Measurements from ENCODE around the gene KRTAP4-5. TPM values are rescaled to one million over a fixed set of nuclear protein-coding genes. Genes with fewer than 3 reads are reported as not detected.

The KRTAP4-5 gene
- total RNA-seq, result not detected in 2 replicates

GRCh38 chr17:41149652-41149985 is at the start of gene KRTAP4-5:
Gene KRTAP4-5 (minus strand): TSS chr17:41149825. CDS start chr17:41149767, 58 bp downstream.

DNA sequence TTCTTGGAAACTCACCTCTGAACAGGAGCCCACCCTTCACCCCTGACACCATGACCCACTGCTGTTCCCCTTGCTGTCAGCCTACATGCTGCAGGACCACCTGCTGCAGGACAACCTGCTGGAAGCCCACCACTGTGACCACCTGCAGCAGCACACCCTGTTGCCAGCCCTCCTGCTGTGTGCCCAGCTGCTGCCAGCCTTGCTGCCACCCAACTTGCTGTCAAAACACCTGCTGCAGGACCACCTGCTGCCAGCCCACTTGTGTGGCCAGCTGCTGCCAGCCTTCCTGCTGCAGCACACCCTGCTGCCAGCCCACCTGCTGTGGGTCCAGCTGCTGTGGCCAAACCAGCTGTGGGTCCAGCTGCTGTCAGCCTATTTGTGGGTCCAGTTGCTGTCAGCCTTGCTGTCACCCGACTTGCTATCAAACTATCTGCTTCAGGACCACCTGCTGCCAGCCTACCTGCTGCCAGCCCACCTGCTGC is 40.3 kb upstream of the KRTAP4-5 start, which contains the start of gene KRTAP9-1:
Gene KRTAP9-1 (plus strand): TSS at position 51 of the 482 bp plus-strand sequence. CDS start 0 bp downstream, at position 51.

GRCh38 chr17:41184480-41184961 is 34.9 kb upstream of the KRTAP4-5 start, which contains the start of gene KRTAP4-1:
Gene KRTAP4-1 (minus strand): TSS chr17:41184911. CDS start chr17:41184854, 57 bp downstream.

DNA sequence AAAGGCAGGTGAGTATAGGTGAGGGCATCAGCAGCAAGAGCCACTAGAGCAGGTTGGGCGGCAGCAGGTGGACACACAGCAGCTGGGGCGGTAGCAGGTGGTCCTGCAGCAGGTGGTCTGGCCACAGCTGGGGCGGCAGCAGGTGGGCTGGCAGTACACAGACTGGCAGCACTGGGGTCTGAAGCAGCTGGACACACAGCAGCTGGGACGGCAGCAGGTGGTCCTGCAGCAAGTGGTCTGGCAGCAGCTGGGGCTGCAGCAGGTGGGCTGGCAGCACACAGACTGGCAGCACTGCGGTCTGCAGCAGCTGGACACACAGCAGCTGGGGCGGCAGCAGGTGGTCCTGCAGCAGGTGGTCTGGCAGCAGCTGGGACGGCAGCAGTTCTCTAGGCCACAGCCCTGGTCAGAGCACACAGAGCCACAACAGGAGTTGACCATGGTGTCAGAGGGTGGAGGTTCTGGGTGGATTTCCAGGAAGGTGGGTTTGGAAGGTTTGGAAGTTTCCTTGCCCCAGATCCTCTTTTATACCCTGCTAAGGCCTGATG is 28.2 kb upstream of the KRTAP4-5 start, which contains the start of gene KRTAP4-2:
Gene KRTAP4-2 (minus strand): TSS at position 495 of the 545 bp plus-strand sequence. CDS start 57 bp downstream, at position 438.

DNA sequence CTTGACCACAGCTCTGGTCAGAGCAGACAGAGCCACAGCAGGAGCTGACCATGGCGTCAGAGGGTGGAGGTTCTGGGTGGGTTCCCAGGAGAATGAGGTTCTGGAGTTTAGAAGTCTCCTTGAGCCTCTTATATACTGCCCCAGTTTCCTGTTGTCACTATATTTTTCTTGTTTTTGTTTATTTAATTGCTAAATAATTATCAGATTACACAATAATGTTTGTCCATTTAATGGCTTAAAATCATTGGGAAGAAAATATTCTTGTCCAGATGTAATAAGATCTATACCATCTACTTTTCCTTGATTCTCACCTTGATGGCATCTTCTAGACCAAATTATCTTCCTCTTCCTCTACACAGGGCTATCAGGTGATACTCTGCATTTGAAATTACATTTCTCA is 18.5 kb upstream of the KRTAP4-5 start, which contains the start of gene KRTAP4-3:
Gene KRTAP4-3 (minus strand): TSS at position 101 of the 400 bp plus-strand sequence. CDS start 49 bp downstream, at position 52.

DNA sequence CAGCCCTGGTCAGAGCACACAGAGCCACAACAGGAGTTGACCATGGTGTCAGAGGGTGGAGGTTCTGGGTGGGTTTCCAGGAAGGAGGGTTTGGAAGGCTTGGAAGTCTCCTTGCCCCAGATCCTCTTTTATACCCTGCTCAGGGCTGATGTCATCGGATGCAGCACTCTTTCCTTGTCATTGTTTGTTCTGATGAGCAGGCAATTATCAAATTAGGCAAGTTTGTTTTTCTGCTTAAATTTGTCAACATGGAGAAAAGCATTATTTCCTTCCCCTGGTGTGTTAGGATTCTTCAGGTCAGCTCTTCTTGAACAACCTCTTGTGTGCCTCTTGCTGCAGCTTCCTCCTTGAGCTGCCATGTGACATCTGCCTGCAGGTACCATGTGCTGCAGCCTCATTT is 11.0 kb upstream of the KRTAP4-5 start, which contains the start of gene KRTAP4-4:
Gene KRTAP4-4 (minus strand): TSS at position 101 of the 400 bp plus-strand sequence. CDS start 57 bp downstream, at position 44.

DNA sequence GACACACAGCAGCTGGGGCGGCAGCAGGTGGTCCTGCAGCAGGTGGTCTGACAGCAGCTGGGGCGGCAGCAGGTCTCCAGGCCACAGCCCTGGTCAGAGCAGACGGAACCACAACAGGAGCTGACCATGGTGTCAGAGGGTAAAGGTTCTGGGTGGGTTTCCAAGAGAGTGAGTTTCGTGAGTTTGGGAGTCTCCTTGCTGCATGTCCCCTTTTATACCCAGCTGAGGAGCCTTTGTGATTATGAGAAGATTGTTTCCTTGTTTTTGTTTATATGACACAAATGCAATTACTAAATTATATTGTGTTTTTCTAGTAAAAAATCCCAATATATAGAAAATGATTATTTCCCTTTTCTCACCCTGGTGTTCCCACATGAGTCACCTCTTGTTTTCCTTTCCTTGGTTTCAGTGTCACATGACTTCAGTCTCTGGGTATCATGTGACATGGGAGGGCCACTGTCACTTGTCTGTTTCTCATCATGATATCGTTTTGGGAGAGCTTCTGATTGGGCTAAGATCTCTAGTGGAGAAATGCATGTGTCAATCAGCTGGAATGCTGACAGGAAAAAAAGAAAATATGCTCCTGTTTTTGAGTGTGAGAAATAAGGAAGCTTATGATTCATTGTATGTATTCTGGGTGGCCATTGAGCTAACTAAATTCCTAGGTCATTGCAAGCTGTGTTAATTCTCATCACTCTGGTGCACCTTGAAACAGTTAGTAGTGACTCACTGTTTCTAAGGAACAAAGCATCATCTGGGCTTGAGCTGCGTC is 9.1 kb downstream of the KRTAP4-5 start, which contains the start of gene KRTAP4-6:
Gene KRTAP4-6 (minus strand): TSS at position 185 of the 772 bp plus-strand sequence. CDS start 57 bp downstream, at position 128.

DNA sequence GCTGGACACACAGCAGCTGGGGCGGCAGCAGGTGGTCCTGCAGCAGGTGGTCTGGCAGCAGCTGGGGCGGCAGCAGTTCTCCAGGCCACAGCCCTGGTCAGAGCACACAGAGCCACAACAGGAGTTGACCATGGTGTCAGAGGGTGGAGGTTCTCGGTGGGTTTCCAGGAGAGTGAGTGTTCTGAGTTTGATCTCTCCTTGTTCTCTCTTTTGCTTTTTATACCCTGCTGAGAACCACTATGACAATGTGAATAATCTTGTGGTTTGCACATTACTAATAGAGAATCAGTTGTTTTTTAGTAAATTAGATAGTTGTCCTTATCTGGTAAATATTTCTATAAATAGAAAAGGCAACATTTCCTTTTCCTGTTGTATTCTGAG is 25.6 kb downstream of the KRTAP4-5 start, which contains the start of gene KRTAP4-12:
Gene KRTAP4-12 (minus strand): TSS at position 192 of the 381 bp plus-strand sequence. CDS start 60 bp downstream, at position 132.

DNA sequence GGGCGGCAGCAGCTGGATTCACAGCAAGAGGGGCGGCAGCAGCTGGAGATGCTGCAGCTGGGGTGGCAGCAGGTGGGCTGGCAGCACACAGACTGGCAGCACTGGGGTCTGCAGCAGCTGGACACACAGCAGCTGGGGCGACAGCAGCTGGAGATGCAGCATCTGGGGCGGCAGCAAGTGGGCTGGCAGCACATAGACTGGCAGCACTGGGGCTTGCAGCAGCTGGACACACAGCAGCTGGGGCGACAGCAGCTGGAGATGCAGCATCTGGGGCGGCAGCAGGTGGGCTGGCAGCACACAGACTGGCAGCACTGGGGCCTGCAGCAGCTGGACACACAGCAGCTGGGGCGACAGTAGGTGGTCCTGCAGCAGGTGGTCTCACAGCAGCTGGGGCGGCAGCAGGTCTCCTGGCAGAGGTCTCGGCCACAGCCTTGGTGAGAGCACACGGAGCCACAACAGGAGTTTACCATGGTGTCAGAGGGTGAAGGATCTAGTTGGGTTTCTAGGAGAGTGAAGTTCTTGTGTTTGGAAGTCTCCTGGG is 31.7 kb downstream of the KRTAP4-5 start, which contains the start of gene KRTAP4-11:
Gene KRTAP4-11 (minus strand): TSS at position 528 of the 541 bp plus-strand sequence. CDS start 58 bp downstream, at position 470.

DNA sequence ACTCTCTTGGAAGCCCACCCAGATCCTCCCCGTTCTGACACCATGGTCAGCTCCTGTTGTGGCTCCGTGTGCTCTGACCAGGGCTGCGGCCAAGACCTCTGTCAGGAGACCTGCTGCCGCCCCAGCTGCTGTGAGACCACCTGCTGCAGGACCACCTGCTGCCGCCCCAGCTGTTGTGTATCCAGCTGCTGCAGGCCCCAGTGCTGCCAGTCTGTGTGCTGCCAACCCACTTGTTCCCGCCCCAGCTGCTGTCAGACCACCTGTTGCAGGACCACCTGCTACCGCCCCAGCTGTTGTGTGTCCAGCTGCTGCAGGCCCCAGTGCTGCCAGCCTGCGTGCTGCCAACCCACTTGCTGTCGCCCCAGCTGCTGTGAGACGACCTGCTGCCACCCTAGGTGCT is 44.3 kb downstream of the KRTAP4-5 start, which contains the start of gene KRTAP4-9:
Gene KRTAP4-9 (plus strand): TSS at position 43 of the 400 bp plus-strand sequence. CDS start 0 bp downstream, at position 43.

DNA sequence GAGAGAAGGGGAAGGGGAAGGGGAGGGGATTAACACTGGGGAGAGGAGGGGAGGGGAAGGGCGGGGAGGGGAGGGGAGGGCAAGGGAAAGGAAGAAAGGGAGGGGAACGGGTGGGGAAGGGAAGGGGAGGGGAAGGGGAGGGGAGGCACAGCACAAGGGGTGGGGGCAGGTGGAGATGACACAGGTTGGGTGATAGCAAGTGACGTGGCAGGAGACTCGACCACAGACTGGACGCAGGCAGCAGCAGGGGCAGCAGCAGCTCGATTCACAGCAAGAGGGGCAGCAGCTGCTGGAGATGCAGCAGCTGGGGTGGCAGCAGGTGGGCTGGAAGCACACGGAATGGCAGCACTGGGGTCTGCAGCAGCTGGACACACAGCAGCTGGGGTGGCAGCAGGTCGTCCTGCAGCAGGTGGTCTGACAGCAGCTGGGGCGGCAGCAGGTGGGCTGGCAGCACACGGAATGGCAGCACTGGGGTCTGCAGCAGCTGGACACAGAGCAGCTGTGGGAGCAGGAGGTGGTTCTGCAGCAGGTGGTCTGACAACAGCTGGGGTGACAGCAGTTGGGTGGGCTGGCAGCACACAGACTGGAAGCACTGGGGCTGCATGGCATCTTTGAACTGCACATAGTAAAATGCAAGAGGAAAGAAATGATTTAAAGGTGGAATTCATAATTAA is 47.9 kb downstream of the KRTAP4-5 start, which contains the start of gene KRTAP4-16:
Gene KRTAP4-16 (minus strand): TSS at position 624 of the 674 bp plus-strand sequence. CDS start 0 bp downstream, at position 624.

Small RNAs within 50 kb of the gene (small RNA-seq; reads per million reads assigned to genes)
- not detected for gene KRTAP4-17P

Other genes with a start within 250 kb of the KRTAP4-5 start
- not detected in 2 replicates for gene KRT23, start 212.2 kb downstream of the KRTAP4-5 start, total RNA-seq
- gene KRT39, start 182.9 kb downstream of the KRTAP4-5 start, total RNA-seq, result not detected in 2 replicates
- not detected in 2 replicates for gene KRT40, start 165.5 kb downstream of the KRTAP4-5 start, total RNA-seq
- gene KRTAP3-3, start 155.7 kb downstream of the KRTAP4-5 start, total RNA-seq, result not detected in 2 replicates
- gene KRTAP3-2, start 149.9 kb downstream of the KRTAP4-5 start, total RNA-seq, result not detected in 2 replicates
- gene KRTAP3-1, start 140.7 kb downstream of the KRTAP4-5 start, total RNA-seq, result not detected in 2 replicates
- 1.1 and 1.6 TPM in 2 replicates for gene KRTAP1-5, start 122.6 kb downstream of the KRTAP4-5 start, total RNA-seq
- not detected in 2 replicates for gene KRTAP1-4, start 119.6 kb downstream of the KRTAP4-5 start, total RNA-seq
- gene KRTAP1-3, start 115.0 kb downstream of the KRTAP4-5 start, total RNA-seq, result not detected in 2 replicates
- not detected in 2 replicates for gene KRTAP1-1, start 108.4 kb downstream of the KRTAP4-5 start, total RNA-seq
- not detected in 2 replicates for gene KRTAP2-1, start 102.5 kb downstream of the KRTAP4-5 start, total RNA-seq
- gene KRTAP2-2, start 94.6 kb downstream of the KRTAP4-5 start, total RNA-seq, result not detected in 2 replicates
- gene KRTAP2-3, start 89.7 kb downstream of the KRTAP4-5 start, total RNA-seq, result not detected in 2 replicates
- gene KRTAP2-4, start 83.9 kb downstream of the KRTAP4-5 start, total RNA-seq, result not detected in 2 replicates
- gene KRTAP4-7, start 65.7 kb downstream of the KRTAP4-5 start, total RNA-seq, result not detected in 2 replicates
- gene KRTAP4-8, start 51.7 kb downstream of the KRTAP4-5 start, total RNA-seq, result not detected in 2 replicates
- not detected in 2 replicates for gene KRTAP4-16, start 47.6 kb downstream of the KRTAP4-5 start, total RNA-seq
- gene KRTAP4-9, start 44.4 kb downstream of the KRTAP4-5 start, total RNA-seq, result not detected in 2 replicates
- not detected in 2 replicates for gene KRTAP4-11, start 31.5 kb downstream of the KRTAP4-5 start, total RNA-seq
- gene KRTAP4-12, start 25.6 kb downstream of the KRTAP4-5 start, total RNA-seq, result not detected in 2 replicates
- gene KRTAP4-6, start 9.3 kb downstream of the KRTAP4-5 start, total RNA-seq, result not detected in 2 replicates
- not detected in 2 replicates for gene KRTAP4-4, start 10.9 kb upstream of the KRTAP4-5 start, total RNA-seq
- gene KRTAP4-3, start 18.4 kb upstream of the KRTAP4-5 start, total RNA-seq, result not detected in 2 replicates
- gene KRTAP4-2, start 28.4 kb upstream of the KRTAP4-5 start, total RNA-seq, result not detected in 2 replicates
- not detected in 2 replicates for gene KRTAP4-1, start 35.1 kb upstream of the KRTAP4-5 start, total RNA-seq
- gene KRTAP9-1, start 40.1 kb upstream of the KRTAP4-5 start, total RNA-seq, result not detected in 2 replicates
- not detected in 2 replicates for gene KRTAP9-2, start 76.8 kb upstream of the KRTAP4-5 start, total RNA-seq
- gene KRTAP9-3, start 82.6 kb upstream of the KRTAP4-5 start, total RNA-seq, result not detected in 2 replicates
- not detected in 2 replicates for gene KRTAP9-8, start 88.2 kb upstream of the KRTAP4-5 start, total RNA-seq
- not detected in 2 replicates for gene KRTAP9-4, start 99.9 kb upstream of the KRTAP4-5 start, total RNA-seq
- gene KRTAP9-9, start 105.6 kb upstream of the KRTAP4-5 start, total RNA-seq, result not detected in 2 replicates
- not detected in 2 replicates for gene KRTAP9-6, start 115.6 kb upstream of the KRTAP4-5 start, total RNA-seq
- gene KRTAP9-7, start 125.9 kb upstream of the KRTAP4-5 start, total RNA-seq, result not detected in 2 replicates
- gene KRTAP29-1, start 153.0 kb upstream of the KRTAP4-5 start, total RNA-seq, result not detected in 2 replicates
- gene KRTAP16-1, start 159.5 kb upstream of the KRTAP4-5 start, total RNA-seq, result not detected in 2 replicates
- gene KRTAP17-1, start 165.9 kb upstream of the KRTAP4-5 start, total RNA-seq, result not detected in 2 replicates
- not detected in 2 replicates for gene KRT33A, start 201.0 kb upstream of the KRTAP4-5 start, total RNA-seq
- gene KRT33B, start 220.0 kb upstream of the KRTAP4-5 start, total RNA-seq, result not detected in 2 replicates
- 0.37 and 0.59 TPM in 2 replicates for gene KRT34, start 232.5 kb upstream of the KRTAP4-5 start, total RNA-seq
- gene KRT31, start 247.8 kb upstream of the KRTAP4-5 start, total RNA-seq, result not detected in 2 replicates

Measured in subcutaneous preadipocyte (primary cell).